ENCODE data around the gene PTTG1IP.

Gene PTTG1IP

DNA sequence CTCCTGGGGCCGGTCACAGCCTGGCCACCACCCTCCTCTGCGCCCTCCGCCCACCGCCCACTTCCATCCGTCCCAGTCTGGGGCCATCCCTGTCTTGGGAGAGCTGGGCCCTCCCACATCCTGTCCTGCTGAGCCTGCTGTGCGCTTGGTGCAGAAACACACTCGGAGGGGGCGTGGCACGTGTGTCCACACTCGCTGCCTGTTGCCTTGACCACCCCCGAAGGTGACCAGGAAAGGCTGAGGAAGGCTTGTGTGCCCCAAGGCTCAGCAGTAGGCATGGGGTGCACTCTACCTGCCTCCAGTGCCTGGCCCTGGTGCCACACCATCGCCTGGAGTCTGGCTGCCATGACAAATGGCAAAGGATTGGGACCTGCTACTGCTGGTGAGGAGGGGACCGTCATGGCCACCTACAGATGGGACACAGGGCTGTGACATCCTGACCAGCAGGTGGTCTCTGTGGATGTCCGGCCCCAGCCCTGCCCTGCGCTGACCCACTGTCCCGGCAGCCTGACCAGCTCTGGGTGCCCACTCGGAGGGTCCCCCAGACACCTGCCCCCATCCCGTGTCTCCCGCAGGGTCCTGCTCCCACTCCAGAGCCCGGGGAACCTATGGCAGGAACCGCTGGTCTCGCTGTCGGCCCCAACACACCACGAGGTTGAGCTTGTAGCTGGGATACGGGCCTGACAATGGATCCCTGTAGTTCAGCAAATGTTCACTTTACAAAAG is 23.2 kb upstream of the PTTG1IP start:
- no peak for DNase-seq (ENCODE audit: low read depth)

- no peak for DNase-seq (ENCODE audit: low read depth)
Measured at GRCh38 chr21:44895859-44896258, 22.4 kb upstream of the PTTG1IP start.

DNA sequence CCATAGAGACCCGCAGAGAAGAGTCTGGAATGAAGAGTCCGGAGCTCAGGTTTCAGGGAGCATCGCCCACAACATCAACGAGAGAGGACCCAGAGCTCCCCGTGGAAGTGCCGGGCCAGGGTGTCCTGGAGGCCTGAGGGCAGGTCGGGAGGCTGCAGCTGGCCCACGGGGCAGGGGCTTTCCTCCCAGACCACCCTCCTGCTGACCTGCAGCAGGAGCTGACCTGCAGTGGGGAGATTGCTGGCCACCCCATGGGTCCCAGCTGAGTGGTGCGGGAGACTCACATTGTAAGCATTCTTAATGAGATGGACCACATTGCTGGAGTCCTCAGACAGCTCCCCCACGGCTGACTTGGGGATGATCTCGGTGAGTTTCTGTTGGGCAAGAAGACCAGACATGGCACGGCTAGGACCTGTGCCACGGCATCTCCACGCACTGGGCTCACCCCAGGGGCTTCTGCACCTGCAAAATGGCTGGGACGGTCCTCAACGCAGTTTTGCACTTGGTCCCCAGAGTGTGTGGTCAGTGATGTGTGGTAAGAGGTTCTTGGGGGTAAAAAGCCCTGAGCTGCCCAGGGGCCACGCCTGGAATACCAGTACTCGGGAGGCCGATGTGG is 21.3 kb upstream of the PTTG1IP start:
- no peak for DNase-seq (ENCODE audit: low read depth)

- no peak for DNase-seq (ENCODE audit: low read depth)
Measured at GRCh38 chr21:44893948-44894656, 20.6 kb upstream of the PTTG1IP start.

DNA sequence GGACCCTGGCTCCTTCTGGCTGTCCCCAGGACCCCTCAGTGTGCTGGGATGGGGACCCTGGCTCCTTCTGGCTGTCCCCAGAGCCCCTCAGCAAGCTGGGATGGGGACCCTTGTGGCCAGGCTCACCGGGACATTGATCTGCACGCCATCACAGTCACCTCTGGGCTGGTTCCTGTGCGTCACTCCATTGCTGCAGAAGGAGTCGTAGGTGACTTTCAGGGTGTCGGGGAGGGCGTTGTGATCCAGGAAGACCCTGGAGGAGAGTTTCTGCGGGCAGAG is 19.7 kb upstream of the PTTG1IP start:
- no peak for DNase-seq (ENCODE audit: low read depth)

- DNase-seq (ENCODE audit: low read depth): peak; percentile 69
Measured at GRCh38 chr21:44892536-44893277, 19.2 kb upstream of the PTTG1IP start.

- DNase-seq (ENCODE audit: low read depth): no peak
Measured at GRCh38 chr21:44892095-44892494, 18.6 kb upstream of the PTTG1IP start.

DNA sequence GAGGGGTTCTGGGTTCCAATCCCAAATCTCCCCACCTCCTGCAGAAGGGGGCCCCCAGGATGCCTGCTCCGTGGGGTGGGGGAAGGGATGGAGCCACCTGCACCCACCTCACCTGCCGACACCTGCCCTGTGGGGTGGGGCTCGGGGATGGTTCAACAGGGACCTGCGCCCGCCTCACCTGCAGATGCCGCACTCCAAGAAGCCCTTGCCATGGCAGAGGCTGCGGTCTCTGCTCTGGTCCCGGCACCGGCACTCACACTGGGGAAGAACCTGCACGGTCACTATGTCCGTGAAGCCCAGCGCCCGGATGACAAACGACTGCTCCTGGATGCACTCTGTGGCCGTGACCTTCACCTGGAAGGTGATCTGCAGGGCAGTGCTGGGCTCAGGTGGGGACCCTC is 18.1 kb upstream of the PTTG1IP start:
- no peak for DNase-seq (ENCODE audit: low read depth)

DNA sequence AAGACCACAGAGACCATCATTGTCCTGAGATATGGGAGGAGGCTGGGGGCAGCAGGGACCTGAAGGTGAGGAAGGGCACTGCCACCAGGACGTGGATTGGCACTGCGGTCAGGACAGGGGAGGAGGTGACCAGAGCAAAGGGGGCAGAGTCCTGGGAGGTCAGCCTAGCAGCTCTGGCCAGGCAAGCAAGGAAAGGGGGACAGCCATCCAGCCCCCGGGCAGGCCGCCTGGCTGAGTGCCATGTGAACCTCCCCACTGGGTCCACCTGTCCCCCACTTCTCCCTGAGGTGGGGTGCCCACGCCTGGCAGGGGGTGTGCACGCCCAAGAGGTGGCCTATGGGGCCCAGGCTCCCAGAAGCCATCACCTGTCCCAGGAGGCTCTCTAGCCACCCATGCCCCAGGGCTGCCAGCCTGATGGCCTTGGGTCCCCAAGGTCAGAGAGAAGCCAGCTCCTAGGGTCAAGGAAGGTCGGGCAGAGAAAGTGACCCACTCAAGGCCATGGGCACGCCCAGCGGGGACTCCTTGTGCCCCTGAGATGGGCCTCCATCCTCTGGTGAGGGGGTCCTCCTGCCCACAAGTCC is 17.6 kb upstream of the PTTG1IP start:
- DNase-seq (ENCODE audit: low read depth): no peak

DNA sequence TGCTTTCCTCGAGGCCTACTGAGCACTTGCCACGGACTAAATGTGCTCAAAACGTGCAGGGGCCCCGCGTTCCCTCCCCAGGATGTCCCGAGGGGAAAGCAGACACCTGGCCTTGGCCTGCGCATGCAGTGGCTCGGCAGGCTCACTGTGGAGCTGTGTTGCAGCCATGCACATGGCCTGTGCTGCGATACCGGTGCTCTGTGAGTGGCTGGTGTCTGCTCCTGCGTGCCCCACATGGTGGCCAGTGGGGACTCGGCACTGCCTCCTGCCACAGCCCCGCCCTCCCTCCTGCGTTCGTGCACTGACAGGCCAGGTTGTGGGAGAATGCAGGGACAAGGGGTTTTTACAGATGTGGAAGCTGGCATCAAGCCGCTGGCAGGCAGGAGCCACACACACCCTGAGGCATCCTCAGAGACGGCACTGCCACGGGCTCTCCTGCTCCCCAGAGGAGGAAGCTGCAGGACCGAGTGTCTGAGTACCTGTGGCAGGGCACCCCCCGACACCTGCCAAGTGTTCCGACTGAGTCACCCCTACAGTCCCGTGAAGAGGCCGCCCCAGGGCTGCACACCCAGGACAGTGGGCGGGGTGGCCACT is 16.9 kb upstream of the PTTG1IP start:
- DNase-seq (ENCODE audit: low read depth): no peak

GRCh38 chr21:44889625-44890337 is 16.3 kb upstream of the PTTG1IP start:
- DNase-seq (ENCODE audit: low read depth): no peak

DNA sequence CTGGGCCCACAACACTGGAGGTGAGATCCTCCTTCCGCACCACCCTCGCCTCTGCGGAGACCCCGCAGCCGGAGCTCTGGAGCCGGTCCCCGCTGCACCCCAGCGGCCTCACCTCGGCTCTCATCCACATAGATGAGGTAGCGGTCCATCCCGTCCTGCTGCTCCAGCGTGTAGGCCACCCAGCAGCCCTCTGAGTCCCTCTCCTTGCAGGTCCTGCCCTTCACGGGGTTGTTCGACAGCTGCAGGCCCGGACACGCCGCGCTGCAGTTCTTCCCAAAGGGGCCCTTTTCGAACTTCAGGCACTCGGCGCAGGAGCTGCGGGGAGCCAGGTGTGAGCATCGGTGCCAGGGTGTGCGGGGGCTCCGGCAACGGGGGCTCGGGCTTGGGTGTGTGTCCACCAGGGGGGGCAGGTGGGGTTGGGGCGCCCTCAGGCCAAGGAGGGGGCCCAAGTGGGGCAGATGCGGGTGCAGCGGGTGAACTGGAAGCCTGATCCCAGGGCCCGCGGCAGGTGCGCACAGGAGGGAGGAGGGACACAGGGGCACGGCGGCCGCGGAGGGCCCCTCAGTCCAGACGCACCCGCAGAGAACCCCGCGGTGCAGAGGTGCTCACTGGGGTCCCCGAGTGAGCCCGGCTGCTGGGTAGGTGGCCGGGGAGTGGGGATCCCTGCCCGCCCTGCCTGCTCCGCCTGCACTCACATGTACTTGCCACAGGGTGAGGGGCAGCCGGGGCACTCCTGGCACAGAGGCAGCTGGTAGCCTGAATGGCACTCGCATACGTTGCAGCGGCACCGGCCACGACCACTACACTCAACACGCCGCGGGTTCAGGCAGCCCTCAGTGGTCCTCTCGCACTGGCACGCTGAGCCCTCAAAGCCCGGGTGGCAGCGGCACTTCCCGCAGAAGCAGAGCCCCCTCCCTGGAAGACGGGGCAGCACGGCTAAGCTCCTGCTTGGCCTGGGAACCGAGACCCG is 15.4 kb upstream of the PTTG1IP start:
- no peak for DNase-seq (ENCODE audit: low read depth)

GRCh38 chr21:44887807-44888580 is 14.5 kb upstream of the PTTG1IP start:
- DNase-seq (ENCODE audit: low read depth): no peak

- DNase-seq (ENCODE audit: low read depth): no peak
Measured at GRCh38 chr21:44887126-44887806, 13.8 kb upstream of the PTTG1IP start.

GRCh38 chr21:44886113-44887075 is 12.9 kb upstream of the PTTG1IP start:
- no peak for DNase-seq (ENCODE audit: low read depth)

- no peak for DNase-seq (ENCODE audit: low read depth)
Measured at GRCh38 chr21:44885615-44886014, 12.1 kb upstream of the PTTG1IP start.

DNA sequence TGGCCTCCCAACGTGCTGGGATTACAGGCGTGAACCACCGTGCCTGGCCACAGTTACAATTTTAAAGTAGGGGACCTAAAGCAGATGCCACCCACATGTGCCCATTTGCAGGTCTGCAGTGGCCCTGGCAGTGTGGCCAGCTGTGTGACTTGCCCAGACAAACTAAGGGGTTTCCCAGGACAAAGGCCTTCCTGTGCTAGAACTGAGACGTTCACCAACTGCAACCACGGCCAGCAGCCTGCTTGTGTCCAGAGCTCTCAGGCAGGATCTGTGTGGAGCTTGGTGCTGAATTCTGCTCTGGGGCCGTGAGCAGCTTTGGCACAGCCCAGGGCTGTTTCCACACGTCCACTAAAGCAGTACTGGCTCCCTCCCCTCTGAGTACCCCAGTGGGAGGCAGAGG is 10.6 kb upstream of the PTTG1IP start:
- DNase-seq (ENCODE audit: low read depth): no peak

- no peak for DNase-seq (ENCODE audit: low read depth)
Measured at GRCh38 chr21:44883250-44883649, 9.8 kb upstream of the PTTG1IP start.
